NCI-H524 treated with DMSO at 0.1 percent for 48 hours (cell line): ENCODE results near the gene RBFOX1.

ENCODE experiments used
- DNase-seq: peaks from one replicate; lab custom pipeline; 2025; lab: John Stamatoyannopoulos, UW

RBFOX1 gene

DNA sequence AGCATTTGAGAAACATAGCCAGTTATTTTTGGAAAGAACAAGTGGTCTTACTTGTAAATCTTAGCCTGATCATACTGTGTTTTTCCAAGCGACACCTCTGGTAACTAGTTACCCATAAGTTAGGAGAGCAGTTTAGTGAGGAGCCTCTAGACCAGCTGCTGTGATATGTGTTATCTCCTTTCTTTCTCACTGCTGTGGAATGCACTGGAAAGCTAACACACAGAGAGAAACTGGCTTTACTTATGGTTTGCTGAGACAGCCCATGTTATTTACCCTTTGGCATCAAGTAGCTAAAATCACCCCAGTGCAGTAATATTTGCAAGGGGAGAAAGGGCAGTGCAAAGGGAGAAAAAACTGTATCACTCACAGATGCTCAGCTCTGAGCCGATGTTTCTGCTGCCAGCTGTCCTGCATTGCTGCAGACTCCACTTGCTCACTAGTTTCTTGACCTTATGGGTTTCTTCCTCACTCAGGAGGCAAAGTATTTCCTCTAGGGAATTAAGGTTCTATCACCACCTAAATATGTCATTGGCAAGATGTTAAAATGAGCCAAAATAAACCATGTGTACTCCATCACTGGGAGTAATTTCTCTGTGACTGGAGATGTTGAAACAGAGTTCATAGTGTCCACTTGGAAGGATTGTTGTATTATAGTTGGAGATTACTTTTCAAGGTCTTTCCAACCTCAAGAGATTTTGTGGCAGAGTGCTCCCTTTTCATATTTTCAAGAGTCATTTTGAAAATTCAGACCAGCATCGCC, 2.3 kb downstream of the RBFOX1 start:
- no peak for DNase-seq

- no peak for DNase-seq
Observed at GRCh38 chr16:7335991-7336634, 3.5 kb downstream of the RBFOX1 start.

- no peak for DNase-seq
Observed at GRCh38 chr16:7336742-7337141, 4.1 kb downstream of the RBFOX1 start.

DNA sequence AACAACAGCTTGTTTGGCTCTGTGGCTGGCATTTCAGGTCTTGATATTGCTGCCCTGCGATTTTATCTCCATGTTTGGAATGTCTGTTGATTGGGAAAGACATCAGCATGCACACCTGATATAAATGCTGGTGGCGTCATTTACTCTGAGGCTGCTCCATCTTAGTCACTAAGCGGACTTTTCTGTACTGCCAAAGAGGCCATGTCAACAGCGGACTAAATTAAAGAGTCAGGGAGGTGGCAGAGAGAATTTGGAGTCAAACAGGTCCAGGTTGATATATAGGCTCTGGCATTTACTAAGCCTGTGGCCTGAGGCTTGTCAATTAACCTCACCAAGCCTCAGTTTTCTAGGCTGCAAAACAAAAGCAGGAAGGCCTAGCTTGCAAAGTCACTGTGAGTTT, 6.2 kb downstream of the RBFOX1 start:
- no peak for DNase-seq

DNA sequence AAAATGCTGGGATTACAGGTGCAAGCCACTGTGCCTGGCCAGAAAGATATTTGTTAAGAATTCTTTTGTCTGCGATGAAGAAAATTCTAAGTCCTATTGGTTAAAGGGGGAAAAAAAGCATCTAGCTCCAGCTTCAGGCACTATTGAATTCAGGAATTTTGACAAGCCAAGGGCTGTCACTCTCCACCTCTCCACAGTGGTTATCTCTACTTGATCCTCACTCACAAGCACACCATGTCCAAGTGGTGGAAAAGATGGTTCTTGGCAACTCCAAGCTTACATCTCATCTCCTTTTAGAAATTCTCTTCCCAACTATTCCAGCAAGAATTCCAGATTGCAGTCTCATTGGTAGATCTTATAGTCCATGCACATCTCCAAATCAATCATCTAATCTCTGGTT, 7.1 kb downstream of the RBFOX1 start:
- DNase-seq = no peak

GRCh38 chr16:7340938-7341337, 8.3 kb downstream of the RBFOX1 start:
- no peak for DNase-seq

- no peak for DNase-seq
Observed at GRCh38 chr16:7342598-7342997, 10.0 kb downstream of the RBFOX1 start.

DNA sequence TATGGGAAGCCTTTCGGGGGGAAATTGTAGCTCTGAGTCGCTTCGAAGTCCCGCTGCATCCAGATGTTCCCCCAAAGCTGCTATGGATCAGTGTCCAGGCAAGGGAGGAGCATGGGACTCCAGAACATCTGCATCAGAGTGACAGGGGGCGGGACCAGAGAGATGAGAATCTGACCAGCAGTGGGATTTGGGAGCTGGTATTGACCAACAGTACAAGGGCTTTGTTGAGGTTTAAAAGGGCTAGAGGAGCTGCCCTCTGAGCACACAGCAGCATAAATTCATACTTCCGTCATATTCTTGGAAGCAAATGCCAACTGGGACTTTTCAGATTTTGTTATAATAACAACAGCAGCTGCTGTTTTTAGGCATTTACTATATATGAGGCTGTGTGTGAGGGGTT, 10.6 kb downstream of the RBFOX1 start:
- no peak for DNase-seq

GRCh38 chr16:7344830-7345780, 12.5 kb downstream of the RBFOX1 start:
- DNase-seq = no peak

- no peak for DNase-seq
Observed at GRCh38 chr16:7350806-7351205, 18.2 kb downstream of the RBFOX1 start.

DNA sequence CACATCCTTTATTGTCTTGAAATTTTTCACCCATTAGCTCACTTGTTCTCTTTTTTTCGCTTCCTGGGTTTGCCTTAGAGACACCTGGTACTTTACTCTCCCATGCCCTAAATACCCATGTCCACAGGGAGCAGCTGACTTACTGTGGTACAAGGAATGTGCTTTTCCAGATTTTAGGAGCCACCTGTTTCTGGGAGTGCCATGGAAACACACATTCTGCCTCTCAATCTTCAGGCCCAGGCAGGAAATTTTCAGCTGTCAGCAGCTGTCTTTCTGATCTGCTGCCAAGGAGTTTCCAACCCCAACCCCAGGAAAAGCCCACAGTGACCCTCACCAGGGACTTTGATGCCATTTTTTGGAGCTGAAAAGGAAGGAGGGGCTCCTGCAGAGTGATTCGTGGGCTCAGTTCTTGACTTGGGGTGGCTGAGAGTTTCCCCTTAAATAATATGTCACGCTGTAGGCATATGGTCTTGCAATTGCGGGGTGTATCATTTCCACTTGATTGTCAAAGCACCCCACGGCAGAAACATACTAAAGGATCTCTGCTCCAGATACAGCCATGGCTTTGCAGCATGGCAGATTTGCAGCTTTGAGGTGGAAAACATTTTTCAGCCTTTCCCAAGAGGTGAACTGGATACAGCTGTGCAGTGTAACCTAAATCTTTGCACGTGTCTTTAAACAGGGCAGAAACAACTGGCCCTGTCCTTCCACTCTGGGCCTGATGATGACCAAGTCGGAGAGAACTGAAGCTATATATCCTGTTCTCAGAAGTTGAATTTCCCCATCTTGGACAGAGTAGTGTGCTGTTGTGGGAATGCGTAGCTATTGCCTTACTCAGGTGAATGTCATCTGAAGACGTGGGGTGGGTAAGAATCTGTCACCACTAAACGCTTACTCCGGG, 19.2 kb downstream of the RBFOX1 start:
- DNase-seq = no peak

- DNase-seq = no peak
Observed at GRCh38 chr16:7355758-7356157, 23.1 kb downstream of the RBFOX1 start.

DNA sequence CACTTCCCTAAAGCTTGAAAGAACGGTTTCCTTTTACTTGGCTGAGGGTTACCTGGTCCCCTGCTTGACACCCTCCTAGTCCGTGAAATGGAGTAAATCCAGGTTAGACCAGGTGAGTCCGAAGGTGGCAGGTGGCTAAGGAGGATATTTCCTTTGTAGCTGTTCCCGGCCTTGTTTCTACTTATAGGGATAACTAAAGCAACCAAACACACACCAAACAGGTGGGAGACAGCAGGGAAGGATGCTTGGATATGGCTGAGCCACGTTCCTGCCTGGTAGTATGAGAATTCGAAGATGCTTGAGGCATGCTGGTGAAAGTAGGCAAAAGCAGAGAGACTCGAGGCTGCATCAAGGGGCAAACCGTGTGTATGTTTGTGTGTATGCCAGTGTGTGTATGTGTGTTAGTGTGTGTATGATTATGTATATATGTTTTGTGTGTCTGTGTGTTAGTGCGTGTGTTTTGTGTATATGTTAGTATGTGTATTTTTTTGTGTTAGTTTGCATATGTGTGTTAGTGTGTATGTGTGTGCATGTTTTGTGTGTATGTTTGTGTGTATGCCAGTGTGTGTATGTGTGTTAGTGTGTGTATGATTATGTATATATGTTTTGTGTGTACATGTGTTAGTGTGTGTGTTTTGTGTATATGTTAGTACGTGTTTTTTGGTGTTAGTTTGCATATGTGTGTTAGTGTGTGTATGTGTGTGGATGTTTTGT, 28.9 kb downstream of the RBFOX1 start:
- DNase-seq = no peak

- no peak for DNase-seq
Observed at GRCh38 chr16:7362231-7362630, 29.6 kb downstream of the RBFOX1 start.

DNA sequence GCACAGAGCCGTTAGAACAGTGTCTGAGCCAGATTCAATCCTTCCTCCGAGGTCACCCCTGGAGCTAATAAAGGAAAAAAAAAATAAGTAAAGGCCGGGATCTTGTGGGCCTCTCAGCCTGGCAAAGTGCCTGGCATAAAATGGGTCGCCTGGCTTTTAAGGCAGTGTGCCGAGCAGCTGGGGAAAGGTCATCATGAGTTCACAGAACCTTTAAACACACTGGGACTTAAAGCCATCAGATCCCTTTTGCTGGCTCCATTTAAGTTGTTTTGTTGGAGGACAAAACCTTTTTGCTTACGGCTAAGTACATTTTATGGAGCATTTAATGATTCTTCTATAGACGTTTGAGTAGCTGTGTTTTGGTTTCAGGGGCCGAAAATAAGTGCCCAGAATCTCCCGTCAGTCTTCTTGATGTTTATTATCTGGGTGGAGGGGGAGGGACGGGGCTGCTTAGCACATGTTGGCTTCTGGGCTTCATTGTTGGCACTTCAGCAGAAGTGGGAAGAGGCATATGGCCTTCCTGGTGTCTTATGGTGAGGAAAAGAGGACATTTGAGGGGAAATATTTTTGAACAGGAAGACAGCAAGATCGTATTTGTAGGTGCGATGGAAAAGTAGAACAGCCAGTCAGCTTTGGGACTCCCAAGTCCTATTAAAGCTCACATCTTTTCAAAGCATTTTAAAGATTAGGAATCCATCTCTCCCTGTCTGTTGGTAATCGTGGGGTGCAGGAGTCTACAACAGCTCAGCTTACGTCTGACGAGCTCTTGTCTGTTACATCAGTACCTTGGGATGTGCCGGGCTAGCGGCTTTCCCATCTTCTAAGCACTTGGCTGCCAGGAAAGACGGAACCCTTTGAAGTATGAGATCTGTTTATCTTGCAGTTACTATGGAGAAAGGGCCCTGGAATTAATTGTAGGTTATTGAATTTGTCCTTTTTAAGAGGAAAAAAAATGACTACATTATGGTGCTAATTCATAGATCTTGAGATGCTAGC, 31.1 kb downstream of the RBFOX1 start:
- DNase-seq = no peak

GRCh38 chr16:7366041-7366440, 33.4 kb downstream of the RBFOX1 start:
- DNase-seq = no peak

DNA sequence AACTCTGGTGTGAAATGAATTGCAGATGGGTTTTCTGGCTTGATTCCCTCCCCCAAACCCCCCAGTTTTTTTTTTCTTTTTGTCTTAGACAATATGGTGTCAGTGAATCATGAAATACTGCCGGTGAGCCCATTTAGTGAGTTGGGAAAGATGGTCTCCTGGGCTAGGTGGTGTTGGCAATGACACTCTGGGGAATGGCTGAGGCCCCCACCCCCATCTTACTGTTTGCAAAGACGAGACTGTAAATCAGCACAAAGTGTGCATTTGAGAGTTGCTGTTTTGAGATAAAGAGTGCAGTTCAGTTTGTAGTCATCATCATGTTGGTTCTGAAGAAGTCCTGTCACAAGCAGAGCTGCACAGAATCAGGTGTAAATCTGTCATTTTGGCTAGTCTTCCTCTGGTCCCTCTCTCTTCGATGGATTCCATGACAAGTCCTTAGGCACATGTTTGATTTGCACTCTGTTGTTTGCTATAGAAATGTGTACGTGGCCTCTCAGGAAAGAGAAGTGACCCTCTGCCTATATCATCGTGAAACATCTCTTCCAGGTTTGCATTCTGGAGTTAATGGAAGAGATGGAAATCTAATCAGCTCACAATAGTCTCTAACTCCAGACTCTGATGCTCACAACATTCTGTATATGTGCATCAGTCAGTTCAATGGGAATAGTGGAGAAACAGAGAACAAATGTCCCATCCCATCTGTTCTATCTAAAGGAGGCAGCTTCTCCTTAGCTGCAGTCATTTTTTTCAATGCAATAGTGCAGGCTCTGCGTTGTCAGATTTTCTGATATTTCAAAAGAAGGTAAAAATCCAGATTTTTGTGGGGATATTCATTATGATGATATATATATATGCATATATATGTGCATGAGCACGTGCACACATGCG, 34.6 kb downstream of the RBFOX1 start:
- DNase-seq = no peak

DNA sequence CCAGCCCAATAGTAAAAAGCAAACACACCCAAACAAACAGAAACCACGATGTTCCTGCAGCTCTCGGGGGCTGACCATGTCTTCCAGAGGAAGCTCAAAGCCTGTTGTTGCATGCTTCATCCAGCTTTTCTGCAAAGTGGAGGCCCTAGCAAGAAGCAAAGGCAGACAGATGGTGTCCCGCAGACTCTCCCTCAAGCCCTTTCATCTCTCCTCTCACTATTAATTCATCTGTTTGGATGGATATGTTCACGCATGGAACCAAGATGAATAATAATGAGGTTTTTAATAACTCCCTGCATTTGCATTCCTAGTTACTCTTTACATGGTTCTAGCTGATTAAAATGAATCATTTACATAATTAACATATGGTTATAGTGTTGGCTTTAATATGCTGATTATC, 36.6 kb downstream of the RBFOX1 start:
- no peak for DNase-seq

DNA sequence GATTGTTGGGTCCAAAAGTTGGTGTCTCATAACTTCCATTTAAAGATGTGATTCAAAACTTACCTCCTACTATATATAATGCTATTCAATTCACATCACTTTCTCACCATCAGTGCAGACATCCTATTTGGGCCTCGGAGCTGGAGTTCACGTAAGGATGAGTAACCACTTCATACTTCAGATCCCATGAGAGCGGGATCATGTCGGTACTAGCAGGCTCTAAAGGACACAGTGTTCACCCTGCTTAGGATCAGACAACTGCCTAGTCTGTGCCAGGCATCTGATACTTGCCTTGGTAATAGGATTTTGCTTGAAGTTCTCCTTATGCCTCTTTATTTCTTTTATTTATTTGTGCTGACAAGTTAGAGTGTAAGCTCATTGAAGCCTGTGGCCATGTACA, 39.5 kb downstream of the RBFOX1 start:
- no peak for DNase-seq
